HG02798 (cell line): ENCODE measurements around the gene EMILIN1.
A peak's percentile ranks its signal among the peaks of the same experiment; 100 is the strongest.

Source experiments
- ATAC-seq: cut with Tn5 transposase; IDR thresholded peaks from one replicate; pipeline ENCODE4 v1.9.1; 2021; ENCODE audit warnings: mild to moderate bottlenecking; ENCODE audit not compliant: unreplicated experiment, poor library complexity

The EMILIN1 gene

DNA sequence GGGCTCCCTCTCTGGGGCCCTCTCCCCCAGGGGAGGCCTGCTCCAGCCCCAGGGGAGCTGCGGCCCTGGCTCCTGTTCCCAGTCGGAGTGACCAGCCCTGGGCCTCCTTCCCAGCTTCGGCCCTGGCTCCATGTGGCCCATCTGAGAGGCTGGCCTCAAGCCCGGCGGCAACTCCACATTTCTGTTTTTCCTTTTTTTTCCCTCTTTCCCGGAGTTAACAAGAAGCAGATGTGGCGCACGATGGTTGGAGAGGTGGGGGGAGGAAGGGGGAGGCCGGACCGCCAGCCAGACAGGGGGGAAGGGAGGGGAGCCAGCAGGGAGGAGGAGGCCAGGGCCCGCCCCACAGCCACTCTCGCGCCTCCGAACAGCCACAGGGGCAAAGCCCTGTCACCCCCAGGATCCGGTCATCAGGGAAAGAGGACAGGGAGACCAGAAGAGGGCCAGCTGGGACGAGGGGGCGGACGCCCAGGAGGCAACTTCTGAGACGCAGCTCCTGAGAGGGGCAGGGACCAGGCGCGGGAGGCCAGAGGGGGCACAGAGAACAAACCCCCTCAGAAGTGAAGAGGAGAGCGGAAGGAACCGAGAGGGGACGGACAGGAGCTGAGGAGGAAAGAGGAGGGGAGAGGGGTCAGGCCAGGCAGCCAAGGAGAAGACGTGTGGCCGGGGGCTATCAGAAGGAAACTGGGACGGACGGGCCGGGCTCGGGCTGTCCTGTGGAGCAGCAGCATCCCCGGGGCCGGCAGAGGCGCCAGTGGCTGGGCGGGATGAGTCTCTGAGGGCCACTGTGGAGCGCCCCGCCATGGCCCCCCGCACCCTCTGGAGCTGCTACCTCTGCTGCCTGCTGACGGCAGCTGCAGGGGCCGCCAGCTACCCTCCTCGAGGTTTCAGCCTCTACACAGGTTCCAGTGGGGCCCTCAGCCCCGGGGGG lies at the start of gene EMILIN1:
Gene EMILIN1 (plus strand): TSS at position 349 of the 928 bp plus-strand sequence. CDS start 451 bp downstream, at position 800.
- no peak for ATAC-seq

DNA sequence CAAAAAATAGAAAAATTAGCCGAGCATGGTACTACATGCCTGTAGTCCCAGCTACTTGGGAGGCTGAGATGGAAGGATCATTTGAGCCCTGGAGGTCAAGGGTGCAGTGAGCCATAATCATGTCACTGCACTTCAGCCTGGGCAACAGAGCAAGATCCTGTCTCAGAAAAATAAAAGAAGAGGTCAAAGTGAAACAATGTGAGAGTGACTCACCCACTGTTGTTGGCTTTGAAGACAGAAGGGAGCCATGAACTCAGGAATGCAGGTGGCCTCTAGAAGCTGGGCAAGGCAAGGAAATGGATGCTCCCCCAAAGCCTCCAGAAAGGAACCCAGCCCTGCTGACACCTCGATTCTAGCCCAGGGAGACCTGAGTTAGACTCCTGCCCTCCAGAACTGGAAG lies 49.4 kb upstream of the EMILIN1 start:
- ATAC-seq = no peak

DNA sequence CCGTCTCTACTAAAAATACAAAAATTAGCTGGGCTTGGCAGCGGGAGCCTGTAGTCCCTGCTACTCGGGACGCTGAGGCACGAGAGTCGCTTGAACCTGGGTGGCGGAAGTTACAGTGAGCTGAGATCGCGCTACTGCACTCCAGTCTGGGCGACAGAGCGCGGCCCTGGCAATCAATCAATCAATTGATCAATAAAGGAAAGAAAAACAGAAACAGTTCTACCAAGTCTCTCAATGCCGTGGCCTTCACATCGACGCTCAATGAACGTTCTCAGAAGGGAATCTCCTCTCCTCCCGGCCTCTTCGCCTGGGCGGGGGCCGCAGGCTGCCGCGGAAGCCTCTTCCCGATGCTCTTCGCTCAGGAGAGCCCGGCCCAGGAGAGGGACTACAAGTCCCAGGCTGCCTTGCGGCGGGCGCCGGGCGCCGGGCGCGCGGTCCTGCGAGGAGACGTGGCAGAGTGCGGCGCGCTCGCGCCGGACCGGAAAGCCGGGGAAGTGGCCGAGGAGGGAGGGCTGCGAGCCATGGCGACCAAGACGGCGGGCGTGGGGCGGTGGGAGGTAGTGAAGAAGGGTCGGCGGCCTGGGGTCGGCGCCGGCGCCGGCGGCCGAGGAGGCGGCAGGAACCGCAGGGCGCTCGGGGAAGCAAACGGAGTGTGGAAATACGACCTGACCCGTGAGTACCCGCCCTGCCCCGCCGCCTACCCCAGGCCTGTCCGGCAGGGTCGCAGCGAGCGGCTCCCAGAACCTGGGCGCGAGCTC lies 45.7 kb upstream of the EMILIN1 start, which contains the start of gene TMEM214:
Gene TMEM214 (plus strand): TSS at position 471 of the 758 bp plus-strand sequence. CDS start 51 bp downstream, at position 522.
- peak; percentile 95 for ATAC-seq

DNA sequence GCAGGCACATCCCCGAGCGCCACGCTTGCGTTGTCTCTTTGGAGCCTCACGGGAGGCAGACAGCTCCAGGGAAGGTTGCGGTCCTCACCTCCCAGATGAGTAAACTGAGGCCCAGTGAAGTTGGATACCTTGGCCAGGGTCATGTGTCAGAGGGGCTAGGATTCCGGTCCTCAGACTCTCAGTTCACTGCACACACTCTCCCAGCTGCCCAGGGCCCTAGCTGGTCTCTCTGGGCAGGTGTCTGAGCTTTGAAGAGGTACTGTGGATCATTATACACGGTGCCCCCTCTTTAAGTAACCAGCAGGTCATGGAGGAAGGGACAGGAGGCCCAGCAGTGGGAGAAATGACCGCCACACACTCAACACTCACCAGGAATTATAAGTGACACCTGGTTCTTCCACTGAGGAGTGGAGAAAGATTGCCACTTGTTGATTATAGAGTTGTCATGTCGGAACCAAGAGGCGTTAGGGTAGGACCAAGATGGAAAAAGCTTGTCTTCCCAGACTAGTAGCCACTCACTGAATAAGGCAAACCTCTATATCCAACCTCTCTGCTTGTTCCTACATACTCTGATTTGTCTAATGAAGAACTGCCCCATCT lies 45.1 kb upstream of the EMILIN1 start:
- ATAC-seq = no peak

DNA sequence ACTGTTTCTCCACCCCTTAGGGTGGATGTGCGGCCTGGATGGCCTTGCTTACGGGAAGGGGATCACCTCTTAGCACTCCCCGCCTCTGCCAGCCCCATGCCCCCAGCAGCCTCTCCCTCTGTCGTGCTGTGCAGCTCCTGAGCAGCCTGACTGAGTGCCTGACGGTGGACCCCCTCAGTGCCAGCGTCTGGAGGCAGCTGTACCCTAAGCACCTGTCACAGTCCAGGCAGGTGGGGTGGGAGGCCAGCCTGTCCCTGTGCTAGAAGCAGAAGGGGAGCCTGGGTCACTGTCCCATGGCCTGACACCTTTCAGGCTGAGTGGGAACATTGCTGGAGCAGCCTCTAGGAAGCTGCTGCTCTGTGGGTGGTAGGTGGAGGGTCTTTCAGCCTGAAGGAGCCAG lies 40.4 kb upstream of the EMILIN1 start:
- ATAC-seq = no peak

GRCh38 chr2:27038631-27039339 lies 39.6 kb upstream of the EMILIN1 start:
- ATAC-seq = no peak

DNA sequence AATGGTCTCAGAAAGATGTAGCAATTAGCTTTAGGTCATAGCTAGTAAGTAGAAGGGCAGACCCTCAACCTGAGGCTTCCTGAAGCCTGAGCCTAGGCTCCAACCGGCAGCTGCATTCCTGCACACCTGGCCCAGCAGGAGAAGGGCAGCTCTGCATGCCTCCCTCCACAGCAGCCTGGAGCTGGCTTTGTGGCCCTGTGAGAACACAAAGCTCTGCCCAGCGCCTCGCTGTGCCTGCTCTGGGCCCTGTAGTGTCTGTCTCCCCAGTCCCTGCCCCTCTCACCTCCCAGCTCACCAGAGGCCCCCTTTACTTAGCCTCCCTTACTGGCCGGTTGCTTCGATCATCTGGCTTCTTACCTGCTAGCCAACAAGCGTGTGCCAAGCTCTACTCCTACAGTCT lies 39.0 kb upstream of the EMILIN1 start:
- no peak for ATAC-seq

- no peak for ATAC-seq
Observed at GRCh38 chr2:27039871-27040270, 38.5 kb upstream of the EMILIN1 start.

- ATAC-seq = no peak
Observed at GRCh38 chr2:27040282-27040681, 38.1 kb upstream of the EMILIN1 start.

GRCh38 chr2:27041752-27042151 lies 36.7 kb upstream of the EMILIN1 start:
- peak; percentile 23 for ATAC-seq

DNA sequence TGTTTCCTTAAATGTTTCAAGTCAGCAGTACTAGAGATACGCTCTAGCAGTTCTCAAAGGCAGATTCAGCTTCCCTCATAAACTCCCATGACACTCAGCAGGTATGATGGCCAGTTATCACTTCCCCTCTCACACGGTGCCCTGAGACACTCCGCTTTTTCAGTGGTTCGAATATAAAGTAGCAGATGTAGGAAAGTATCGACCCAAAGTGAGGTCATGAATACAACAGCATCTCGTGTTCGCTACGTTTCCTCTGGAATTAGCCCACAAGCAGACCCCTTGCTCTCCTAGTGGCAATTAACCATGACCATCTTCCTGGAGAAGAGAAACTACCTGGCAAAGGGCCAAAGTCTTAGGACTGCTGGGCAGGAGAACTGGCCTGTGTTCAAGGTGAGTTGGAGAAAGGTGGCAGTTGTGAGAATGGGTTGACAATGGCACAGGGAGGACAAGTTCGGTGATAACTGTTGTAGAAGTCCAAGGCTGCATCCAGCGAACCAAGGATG lies 36.2 kb upstream of the EMILIN1 start:
- ATAC-seq = peak; percentile 41

- ATAC-seq = no peak
Observed at GRCh38 chr2:27042985-27043634, 35.3 kb upstream of the EMILIN1 start.

GRCh38 chr2:27049422-27050280 lies 28.8 kb upstream of the EMILIN1 start:
- ATAC-seq = peak; percentile 17

GRCh38 chr2:27050281-27050995 lies 28.0 kb upstream of the EMILIN1 start:
- peak; percentile 65 for ATAC-seq

- peak; percentile 73 for ATAC-seq
Observed at GRCh38 chr2:27050996-27051901, 27.2 kb upstream of the EMILIN1 start, which contains the start of gene AGBL5. Gene AGBL5 (plus strand): TSS chr2:27051668. CDS start chr2:27052959, 1,291 bp downstream.

- no peak for ATAC-seq
Observed at GRCh38 chr2:27051902-27052645, 26.3 kb upstream of the EMILIN1 start.
